ENCODE data around the gene C1QA.

- no peak for TF ChIP-seq CTCF (IDR thresholded peaks at IDR 0.05; ENCODE audit: borderline replicate concordance, extremely low read depth, low read length, poor library complexity, severe bottlenecking)
- no peak for TF ChIP-seq EZH2 (IDR thresholded peaks at IDR 0.05; ENCODE audit: borderline replicate concordance, low read depth, low read length, severe bottlenecking)
Measured at GRCh38 chr1:22592051-22592450, 44.4 kb upstream of the C1QA start.
